B cell (primary cell): ENCODE data around the gene SLC25A26. TPM values are rescaled to one million over a fixed set of nuclear protein-coding genes. Genes with fewer than 3 reads are reported as not detected.

Source experiments
- ATAC-seq: fragments of 200-7000 bp; cut with Tn5 transposase; one replicate; pipeline ENCODE4 v1.10.0; 2021; ENCODE audit warnings: low read depth, mild to moderate bottlenecking, moderate number of reproducible peaks, moderate library complexity
- CTCF ChIA-PET: fragments of 350-600 bp; sonication (Branson Sonifier 250); formaldehyde crosslinking; loops from one replicate; lab custom pipeline; 2021; ENCODE audit warnings: antibody characterized with exemption, inconsistent platforms; lab: Charles Lee
- POLR2A ChIA-PET: fragments of 350-600 bp; sonication (Branson Sonifier 250); formaldehyde crosslinking; loops from one replicate; lab custom pipeline; 2021; ENCODE audit warnings: antibody characterized with exemption; lab: Charles Lee
- DNase-seq: peaks from one replicate; pipeline ENCODE4 v3.0.0; 2013
- H2AFZ ChIP-seq: 2 replicates; pipeline ENCODE4 v1.6.1; 2012; ENCODE audit warnings: mild to moderate bottlenecking, low read depth, low read length; ENCODE audit not compliant: insufficient read depth, poor library complexity, severe bottlenecking
- H3K27ac ChIP-seq, 2 donors: 1 replicate in 1 of 2; 2 replicates in 1 of 2; pipeline ENCODE4 v1.5.1; 2012 to 2013; ENCODE audit warnings: low read length in 2 of 2, mild to moderate bottlenecking in 2 of 2, moderate library complexity in 1 of 2
- H3K27me3 ChIP-seq, 4 experiments: fragments of 200-600 bp in 1 of 4; sonication (generic) in 1 of 4; replicated peaks in 1 of 4; 1 replicate in 2 of 4; 2 replicates in 2 of 4; pipeline versions ENCODE4 v1.6.1 to v1.7.0; 2013 to 2016; ENCODE audit warnings: low read length in 3 of 4, mild to moderate bottlenecking in 2 of 4, mixed read lengths in 1 of 4, moderate library complexity in 1 of 4; ENCODE audit not compliant: insufficient read depth in 4 of 4, control insufficient read depth in 3 of 4; ENCODE audit errors: control extremely low read depth in 1 of 4
- H3K36me3 ChIP-seq, 2 experiments: replicated peaks in 1 of 2; 1 replicate in 1 of 2; 2 replicates in 1 of 2; pipeline versions ENCODE4 v1.6.1 to v1.7.1; 2013; ENCODE audit warnings: low read length in 1 of 2; ENCODE audit not compliant: insufficient read depth in 2 of 2, control insufficient read depth in 1 of 2; ENCODE audit errors: control extremely low read depth in 1 of 2, extremely low read depth in 1 of 2
- H3K4me1 ChIP-seq, 2 donors: fragments of 200-600 bp in 1 of 2; sonication (generic) in 1 of 2; 1 replicate in 1 of 2; 2 replicates in 1 of 2; pipeline versions ENCODE4 v1.5.1 to v1.6.1; 2013 to 2017; ENCODE audit warnings: low read length in 2 of 2; ENCODE audit not compliant: control insufficient read depth in 2 of 2, insufficient read depth in 2 of 2
- H3K4me2 ChIP-seq: replicated peaks from 2 replicates; pipeline ENCODE3; 2012; ENCODE audit warnings: mild to moderate bottlenecking, low read depth, low read length; ENCODE audit not compliant: poor library complexity, severe bottlenecking
- H3K4me3 ChIP-seq, 5 experiments: fragments of 200-600 bp in 1 of 5; sonication (generic) in 1 of 5; 1 replicate in 3 of 5; 2 replicates in 2 of 5; pipeline versions ENCODE4 v1.5.1 to v1.7.0; 2011 to 2016; ENCODE audit warnings: low read length in 4 of 5, mild to moderate bottlenecking in 4 of 5, low read depth in 2 of 5, control low read depth in 1 of 5, moderate library complexity in 1 of 5; ENCODE audit not compliant: insufficient read depth in 1 of 5; ENCODE audit errors: control extremely low read depth in 1 of 5, extremely low read depth in 1 of 5
- H3K79me2 ChIP-seq: fragments of 200-600 bp; sonication (generic); one replicate; pipeline ENCODE4 v1.6.0; 2016; ENCODE audit warnings: low read length; ENCODE audit not compliant: control insufficient read depth, insufficient read depth
- H3K9ac ChIP-seq: fragments of 200-600 bp; sonication (generic); 2 replicates; pipeline ENCODE4 v1.6.1; 2017; ENCODE audit warnings: mild to moderate bottlenecking, low read length, moderate library complexity
- H3K9me3 ChIP-seq, 3 donors: one replicate each; pipeline versions ENCODE4 v1.6.1 to v1.7.1; 2013; ENCODE audit warnings: low read length in 2 of 3; ENCODE audit not compliant: control insufficient read depth in 2 of 3, insufficient read depth in 1 of 3; ENCODE audit errors: control extremely low read depth in 1 of 3
- H4K20me1 ChIP-seq: 2 replicates; pipeline ENCODE4 v1.6.0; 2012; ENCODE audit warnings: mild to moderate bottlenecking, low read length; ENCODE audit not compliant: insufficient read depth, control insufficient read depth, poor library complexity, severe bottlenecking
- H3K27ac Mint-ChIP-seq: one replicate; pipeline ENCODE4 v1.8.0; 2021; ENCODE audit warnings: mixed read lengths
- H3K27me3 Mint-ChIP-seq: one replicate; pipeline ENCODE4 v1.8.0; 2021; ENCODE audit warnings: mixed read lengths
- H3K4me1 Mint-ChIP-seq: one replicate; pipeline ENCODE4 v1.8.0; 2021; ENCODE audit warnings: mixed read lengths
- H3K4me3 Mint-ChIP-seq: one replicate; pipeline ENCODE4 v1.8.0; 2021; ENCODE audit warnings: mixed read lengths
- H3K9me3 Mint-ChIP-seq: one replicate; pipeline ENCODE4 v1.8.0; 2022; ENCODE audit warnings: mixed read lengths; ENCODE audit not compliant: insufficient read depth
- EZH2 ChIP-seq: IDR thresholded peaks from 2 replicates; pipeline ENCODE4 v1.6.1; 2012; ENCODE audit warnings: borderline replicate concordance, low read depth, mild to moderate bottlenecking, moderate library complexity, low read length; ENCODE audit not compliant: insufficient read depth, poor library complexity, severe bottlenecking
- WGBS: methylation state at CpG from one replicate; pipeline ENCODE4 v1.1.5; 2013; ENCODE audit warnings: missing lambda C conversion rate; ENCODE audit not compliant: insufficient coverage; 5-methylcytosine and 5-hydroxymethylcytosine counted together
- intact Hi-C: fragments of 100-400 bp; cut with micrococcal nuclease; formaldehyde crosslinking; loops from one replicate; pipeline ENCODE4 v1.10.0; 2022
- polyA plus RNA-seq: library from polyadenylated mRNA; depleted of rRNA; stranded (reverse); fragments of >200 nt; gene quantifications from 2 replicates; pipeline ENCODE4 v1.2.3, GENCODE V29; 2012
- total RNA-seq, 2 donors: library from RNA; stranded (reverse); fragments of 120-200 nt in 1 of 2; gene quantifications; 1 replicate in 1 of 2; 2 replicates in 1 of 2; pipeline versions ENCODE4 v1.2.3 to v1.2.4, GENCODE V29; 2013 to 2022
- TF ChIP-seq, protein P1 (sequence below): fragments of 200-600 bp; IDR thresholded peaks from one replicate; pipeline ENCODE4 v1.8.0; 2022; ENCODE audit warnings: antibody characterized with exemption, mild to moderate bottlenecking

The SLC25A26 gene
- total and polyA plus RNA-seq, 2 donors (not counting 1 experiment from before 2014, with no cell fraction given): 22.3 to 23.8 TPM

DNA sequence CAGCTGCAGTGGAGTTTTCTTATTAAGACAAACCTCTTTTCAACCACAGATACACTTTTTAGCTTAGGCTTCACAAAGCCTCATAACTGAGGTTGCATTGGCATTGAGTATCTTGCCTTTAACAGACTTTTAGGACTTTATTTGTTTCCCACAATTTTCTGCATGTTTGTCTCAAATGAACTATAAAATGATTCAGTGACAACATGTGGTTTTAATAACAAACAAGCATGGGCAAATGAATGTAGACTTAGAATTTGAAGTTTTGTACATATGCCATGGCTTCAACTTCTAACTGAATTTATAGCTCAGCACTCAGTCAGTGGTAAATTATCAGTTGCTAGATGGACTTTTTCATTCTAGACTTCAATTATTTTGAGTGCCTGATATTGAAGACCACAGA is 101.6 kb downstream of the SLC25A26 start:
- Histone ChIP-seq H3K9me3 (peaks cover 0 to 4% (median 0%) of the 10 kb centered on the region in 3 donors), H3K4me3 (no peak overlapping the region), H3K36me3 (no peaks in the 10 kb centered on the region), H4K20me1 (peaks cover 5% of the 10 kb centered on the region), H3K79me2 (peaks cover 34% of the 10 kb centered on the region), H3K4me2 (no peak overlapping the region), H3K27me3 (no peaks in the 10 kb centered on the region), H2AFZ (no peak overlapping the region), H3K9ac (no peak overlapping the region), H3K27ac (no peak overlapping the region), H3K4me1 (peaks cover 6% of the 10 kb centered on the region in 2 donors)
- POLR2A ChIA-PET: no interaction called here
- intact Hi-C loops: no loop called here
- DNase-seq (no peak), ATAC-seq (no peak)
- Mint-ChIP-seq H3K4me1 (peaks cover 22% of the 10 kb centered on the region), H3K27me3 (no peaks in the 10 kb centered on the region), H3K4me3 (no peak overlapping the region), H3K27ac (no peak overlapping the region), H3K9me3 (no peaks in the 10 kb centered on the region)
- CTCF ChIA-PET: no interaction called here
- no peak for TF ChIP-seq EZH2
- TF ChIP-seq, protein P1, sequence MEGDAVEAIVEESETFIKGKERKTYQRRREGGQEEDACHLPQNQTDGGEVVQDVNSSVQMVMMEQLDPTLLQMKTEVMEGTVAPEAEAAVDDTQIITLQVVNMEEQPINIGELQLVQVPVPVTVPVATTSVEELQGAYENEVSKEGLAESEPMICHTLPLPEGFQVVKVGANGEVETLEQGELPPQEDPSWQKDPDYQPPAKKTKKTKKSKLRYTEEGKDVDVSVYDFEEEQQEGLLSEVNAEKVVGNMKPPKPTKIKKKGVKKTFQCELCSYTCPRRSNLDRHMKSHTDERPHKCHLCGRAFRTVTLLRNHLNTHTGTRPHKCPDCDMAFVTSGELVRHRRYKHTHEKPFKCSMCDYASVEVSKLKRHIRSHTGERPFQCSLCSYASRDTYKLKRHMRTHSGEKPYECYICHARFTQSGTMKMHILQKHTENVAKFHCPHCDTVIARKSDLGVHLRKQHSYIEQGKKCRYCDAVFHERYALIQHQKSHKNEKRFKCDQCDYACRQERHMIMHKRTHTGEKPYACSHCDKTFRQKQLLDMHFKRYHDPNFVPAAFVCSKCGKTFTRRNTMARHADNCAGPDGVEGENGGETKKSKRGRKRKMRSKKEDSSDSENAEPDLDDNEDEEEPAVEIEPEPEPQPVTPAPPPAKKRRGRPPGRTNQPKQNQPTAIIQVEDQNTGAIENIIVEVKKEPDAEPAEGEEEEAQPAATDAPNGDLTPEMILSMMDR: no peak

DNA sequence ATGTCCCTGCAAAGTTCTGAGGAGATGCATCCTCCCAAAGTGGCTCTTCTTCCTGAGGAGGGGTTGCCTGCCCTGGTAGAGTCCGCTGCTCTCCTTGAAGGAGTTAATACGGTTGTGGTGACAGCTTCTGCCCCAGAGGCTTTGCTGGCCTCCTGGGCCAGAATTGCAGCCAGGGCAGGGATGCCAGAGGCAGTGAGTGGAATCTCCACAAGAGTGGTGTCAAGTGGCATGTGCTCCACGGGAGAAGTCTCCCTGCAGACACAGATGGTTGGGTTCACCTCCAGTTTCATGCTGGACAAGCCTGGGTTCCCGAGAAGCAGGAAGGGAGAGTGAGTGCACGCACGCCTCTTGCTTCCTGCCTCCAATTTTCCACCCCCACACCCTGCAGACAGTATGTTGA is 105.5 kb downstream of the SLC25A26 start:
- WGBS: 100% methylated on average over 3 of the region's 6 CpGs
- H3K4me3 Mint-ChIP-seq: no peak overlapping the region
- no peak overlapping the region for H3K27ac ChIP-seq
- no peak overlapping the region for H2AFZ ChIP-seq
- ChIA-PET POLR2A (no interaction called here), CTCF (no interaction called here)
- H3K36me3 ChIP-seq: no peaks in the 10 kb centered on the region
- H3K4me1 ChIP-seq: no peaks in the 10 kb centered on the region
- no peak for DNase-seq
- no peak overlapping the region for H3K4me2 ChIP-seq
- no peaks in the 10 kb centered on the region for H3K27me3 Mint-ChIP-seq
- no peak overlapping the region for H3K9ac ChIP-seq
- intact Hi-C loops: no loop called here
- no peaks in the 10 kb centered on the region for H3K9me3 Mint-ChIP-seq
- H4K20me1 ChIP-seq: no peaks in the 10 kb centered on the region
- ATAC-seq: no peak
- peaks cover 0 to 4% (median 0%) of the 10 kb centered on the region in 3 donors for H3K9me3 ChIP-seq
- no peak overlapping the region for H3K4me3 ChIP-seq
- peaks cover 3% of the 10 kb centered on the region for H3K4me1 Mint-ChIP-seq
- TF ChIP-seq, protein P1: no peak
- TF ChIP-seq EZH2: no peak
- no peak overlapping the region for H3K27ac Mint-ChIP-seq
- H3K79me2 ChIP-seq: peaks cover 12% of the 10 kb centered on the region
- no peaks in the 10 kb centered on the region for H3K27me3 ChIP-seq
